ENCODE measurements around the gene ENPP4.
"Not testable (repeated sequence)": the region's sequence is repeated elsewhere in the genome, so short reads cannot be mapped to it uniquely, and the experiment has no call there.

Gene ENPP4
- total RNA-seq: 28.3 to 90.0 (median 60.6) reads per million in 17 experiments

- peak; percentile 95 to 99 (median 96) for DNase-seq
Observed at GRCh38 chr6:46129629-46130511, at the start of gene ENPP4. TSS of gene ENPP4 (plus strand) at chr6:46129989. CDS start at chr6:46139584, 9,595 bp downstream.

- DNase-seq: no peak
Observed at GRCh38 chr6:46080111-46080510, 49.7 kb upstream of the ENPP4 start.

DNA sequence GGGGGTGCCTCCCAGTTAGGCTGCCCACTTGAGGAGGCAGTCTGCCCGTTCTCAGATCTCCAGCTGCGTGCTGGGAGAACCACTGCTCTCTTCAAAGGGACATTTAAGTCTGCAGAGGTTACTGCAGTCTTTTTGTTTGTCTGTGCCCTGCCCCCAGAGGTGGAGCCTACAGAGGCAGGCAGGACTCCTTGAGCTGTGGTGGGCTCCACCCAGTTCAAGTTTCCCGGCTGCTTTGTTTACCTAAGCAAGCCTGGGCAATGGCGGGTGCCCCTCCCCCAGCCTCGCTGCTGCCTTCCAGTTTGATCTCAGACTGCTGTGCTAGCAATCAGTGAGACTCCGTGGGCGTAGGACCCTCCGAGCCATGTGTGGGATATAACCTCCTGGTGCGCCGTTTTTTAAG, 44.1 kb upstream of the ENPP4 start:
- DNase-seq: not testable (repeated sequence)

DNA sequence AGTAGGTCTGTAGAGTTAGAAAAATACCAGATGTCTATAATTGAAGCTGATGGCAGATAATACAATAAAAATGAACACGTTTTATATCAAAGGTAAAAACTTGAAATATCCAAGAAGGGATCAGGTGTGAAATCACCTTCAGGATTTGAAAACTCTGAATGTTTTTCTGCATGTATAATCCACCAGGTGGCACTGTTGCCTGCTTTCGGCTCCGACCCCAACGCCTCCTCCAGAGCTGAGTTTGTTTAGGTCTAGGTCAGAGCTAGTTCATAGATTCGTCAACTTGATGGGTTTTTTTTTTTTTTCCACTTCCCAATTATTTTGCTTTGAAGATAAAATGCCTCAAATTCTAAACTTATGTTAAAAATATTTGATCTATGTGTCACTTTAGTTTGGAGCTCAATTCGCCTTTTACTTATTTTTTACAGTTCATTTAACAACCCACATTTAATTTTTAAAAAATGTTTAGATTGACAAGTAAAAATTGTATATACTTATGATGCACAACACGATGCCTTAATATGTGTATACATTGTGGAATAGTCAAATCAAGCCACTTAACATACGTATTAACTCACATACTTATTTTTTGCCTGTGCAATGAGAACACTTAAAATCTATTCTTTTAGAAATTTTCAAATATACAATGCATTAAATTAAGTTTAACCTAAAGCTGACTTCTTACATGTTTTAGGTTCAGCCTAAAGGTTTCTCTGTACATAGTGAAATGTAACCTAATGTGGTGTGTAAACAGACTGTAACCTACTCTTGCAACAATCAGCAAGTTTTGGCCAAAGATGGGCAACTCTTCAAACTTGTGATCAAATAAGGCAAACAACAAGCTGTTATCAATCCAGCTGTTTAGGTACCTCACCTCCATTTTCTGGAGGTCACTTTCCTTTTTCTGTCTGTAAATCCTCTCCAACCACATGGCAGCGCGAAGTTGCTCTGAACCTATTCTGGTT, 39.4 kb upstream of the ENPP4 start:
- DNase-seq: peak; percentile 61 to 78 (median 70)

- DNase-seq: no peak
Observed at GRCh38 chr6:46091080-46091478, 38.7 kb upstream of the ENPP4 start.

DNA sequence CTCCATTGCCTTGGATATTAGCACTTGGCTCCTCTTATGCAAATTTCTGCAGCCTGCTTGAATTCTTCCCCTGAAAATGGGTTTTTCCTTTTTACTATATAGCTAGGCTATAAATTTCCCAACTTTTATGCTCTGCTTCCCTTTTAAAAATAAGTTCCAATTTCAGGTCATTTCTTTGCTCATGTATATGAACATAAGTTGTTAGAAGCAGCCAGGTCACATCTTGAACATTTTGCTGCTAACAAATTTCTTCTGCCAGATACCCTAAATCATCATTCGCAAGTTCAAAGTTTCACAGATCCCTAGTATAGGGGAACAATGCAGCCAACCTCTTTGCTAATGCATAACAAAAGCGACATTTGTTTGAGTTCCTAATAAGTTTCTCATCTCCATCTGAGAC, 34.5 kb upstream of the ENPP4 start:
- DNase-seq: no peak

GRCh38 chr6:46097366-46097765, 32.4 kb upstream of the ENPP4 start:
- no peak for DNase-seq

DNA sequence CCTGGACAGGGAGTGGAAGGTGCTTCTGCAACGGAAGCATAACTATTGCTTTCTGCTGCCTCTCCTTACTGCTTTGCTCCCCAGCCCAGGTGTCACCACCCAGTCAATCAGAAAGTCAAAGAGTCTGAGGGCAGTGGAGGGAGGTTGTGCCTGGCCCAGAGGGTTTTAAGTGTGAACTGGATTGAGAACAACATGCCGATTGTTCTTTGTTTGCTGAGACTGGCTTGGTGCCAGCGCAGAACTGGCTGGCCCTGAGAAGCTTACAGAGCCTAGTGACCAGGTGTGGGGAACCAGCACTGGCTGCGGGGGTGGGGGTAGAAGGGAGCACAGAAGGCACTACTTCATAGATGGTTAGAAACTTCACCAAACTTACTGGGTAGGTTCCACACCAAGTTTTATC, 31.1 kb upstream of the ENPP4 start:
- DNase-seq: no peak

- DNase-seq: no peak
Observed at GRCh38 chr6:46099952-46100351, 29.8 kb upstream of the ENPP4 start.

- no peak for DNase-seq
Observed at GRCh38 chr6:46102123-46102522, 27.7 kb upstream of the ENPP4 start.

DNA sequence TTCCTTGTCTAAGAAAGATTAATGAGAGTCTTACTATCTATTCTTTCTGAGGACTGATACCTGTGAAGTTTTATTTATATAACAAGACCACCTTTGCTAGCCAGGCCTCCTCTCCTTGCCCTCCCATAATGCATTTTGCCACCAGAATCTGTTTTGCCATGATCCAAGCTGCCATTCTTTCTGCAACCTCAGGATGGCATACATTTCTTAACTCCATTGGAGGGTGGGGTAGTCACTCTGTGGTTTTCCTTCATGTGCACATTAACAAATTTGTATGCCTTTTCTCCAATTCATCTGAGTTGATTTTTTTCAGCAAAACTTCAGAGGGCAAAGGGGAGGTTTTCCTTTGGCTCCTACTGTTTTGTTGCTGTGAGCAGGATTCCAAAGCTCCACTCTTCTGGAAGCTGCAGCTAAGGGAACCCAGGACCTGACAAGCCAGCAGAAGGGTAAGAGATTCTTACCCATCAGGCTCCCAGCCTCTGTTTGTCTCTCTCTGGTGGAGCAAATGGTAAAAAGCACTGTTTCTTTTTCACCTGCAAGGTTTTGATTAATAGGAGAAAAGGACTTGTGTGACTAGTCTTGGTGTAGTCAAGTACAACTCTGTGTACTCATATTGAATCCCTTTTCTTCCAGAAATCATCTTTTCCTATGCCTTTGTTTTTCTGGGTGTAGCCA, 26.2 kb upstream of the ENPP4 start:
- no peak for DNase-seq

GRCh38 chr6:46104209-46104608, 25.6 kb upstream of the ENPP4 start:
- no peak for DNase-seq

DNA sequence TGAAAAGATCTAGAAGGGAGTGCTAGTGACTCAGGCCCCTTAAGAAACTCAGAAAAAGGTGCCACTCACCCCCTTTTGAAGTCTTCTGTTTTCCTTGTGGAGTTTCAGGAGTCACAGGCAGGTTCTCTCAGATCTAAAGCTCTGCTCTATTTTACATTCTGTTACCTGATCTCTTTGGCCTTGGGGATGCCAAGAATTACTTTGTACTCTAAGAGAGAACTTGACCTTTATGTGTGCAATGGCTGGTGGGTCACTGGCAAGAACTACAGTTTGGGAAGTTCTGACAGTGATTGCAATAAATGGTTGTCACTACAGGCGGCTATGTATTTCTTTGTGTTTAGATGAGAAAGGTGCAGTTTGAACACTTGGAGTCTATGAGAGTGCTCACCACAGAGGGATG, 24.2 kb upstream of the ENPP4 start:
- no peak for DNase-seq

DNA sequence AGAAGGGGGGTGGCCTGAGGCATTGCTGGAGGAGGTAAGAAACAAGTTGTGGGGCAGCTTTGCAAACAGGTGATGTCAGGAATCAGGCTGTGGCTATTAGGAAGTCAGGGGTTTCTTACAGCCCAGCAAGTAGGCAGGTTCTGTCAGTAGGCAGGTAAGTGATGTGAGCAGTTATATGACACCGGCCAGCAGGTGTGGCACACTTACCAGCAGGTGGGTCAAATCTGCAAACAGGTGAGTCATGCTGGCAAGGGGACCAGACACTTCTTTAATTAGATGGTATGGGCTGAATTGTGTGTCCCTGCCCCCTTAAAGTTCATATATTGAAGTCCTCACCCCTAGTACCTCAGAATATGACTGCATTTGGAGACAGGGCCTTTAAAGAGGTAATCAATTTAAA, 16.4 kb upstream of the ENPP4 start:
- no peak for DNase-seq

- DNase-seq: no peak
Observed at GRCh38 chr6:46115634-46116033, 14.2 kb upstream of the ENPP4 start.

GRCh38 chr6:46116289-46116688, 13.5 kb upstream of the ENPP4 start:
- peak in 1 of 4 experiments; percentile 3 for DNase-seq

DNA sequence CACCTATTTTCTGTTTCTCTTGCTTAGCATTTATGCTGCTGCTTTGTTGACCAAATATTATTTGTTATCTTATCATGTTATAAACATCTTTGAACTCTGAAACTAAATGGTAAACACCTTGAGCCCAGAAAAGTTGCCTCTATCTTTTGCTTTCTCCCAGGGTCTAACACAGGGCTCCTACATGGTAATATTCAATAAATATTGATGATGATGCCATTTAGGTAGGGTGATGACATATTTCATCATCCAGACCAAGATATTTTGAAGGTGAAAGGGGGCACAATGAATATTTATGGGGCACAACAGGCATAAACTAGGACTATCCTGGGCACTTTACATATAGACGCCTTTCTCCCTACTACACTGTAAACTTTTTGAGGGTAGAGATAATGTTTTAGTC, 11.6 kb upstream of the ENPP4 start:
- no peak for DNase-seq

DNA sequence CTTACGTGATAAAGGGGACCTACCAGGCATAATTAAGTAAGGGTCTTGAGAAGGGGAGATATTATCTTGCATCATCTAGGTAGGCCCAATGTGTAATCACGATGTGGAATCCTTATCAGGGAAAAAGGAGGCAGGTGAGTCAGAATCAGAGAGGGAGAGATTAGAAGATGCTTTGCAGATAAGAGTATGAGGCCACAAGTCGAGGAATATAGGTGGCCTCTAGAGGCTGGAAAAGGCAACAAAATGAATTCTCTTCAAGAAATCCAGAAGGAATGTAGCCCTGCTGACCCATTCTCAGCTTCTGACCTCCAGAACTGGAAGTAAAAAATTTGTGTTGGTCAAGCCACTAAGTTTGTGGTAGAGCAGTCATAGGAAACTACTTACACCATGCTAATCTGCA, 11.0 kb upstream of the ENPP4 start:
- DNase-seq: no peak

DNA sequence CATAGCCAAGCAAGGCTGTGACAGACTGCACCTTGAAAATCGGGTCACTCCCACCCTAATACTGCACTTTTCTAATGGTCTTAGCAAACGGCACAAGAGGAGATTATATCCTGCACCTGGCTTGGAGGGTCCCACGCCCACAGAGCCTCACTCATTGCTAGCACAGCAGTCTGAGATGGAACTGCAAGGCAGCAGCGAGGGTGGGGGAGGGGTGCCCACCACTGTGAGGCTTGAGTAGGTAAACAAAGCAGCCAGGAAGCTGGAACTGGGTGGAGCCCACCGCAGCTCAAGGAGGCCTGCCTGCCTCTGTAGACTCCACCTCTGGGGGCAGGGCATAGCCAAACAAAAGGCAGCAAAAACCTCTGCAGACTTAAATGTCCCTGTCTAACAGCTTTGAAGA, 10.1 kb upstream of the ENPP4 start:
- not testable (repeated sequence) for DNase-seq

DNA sequence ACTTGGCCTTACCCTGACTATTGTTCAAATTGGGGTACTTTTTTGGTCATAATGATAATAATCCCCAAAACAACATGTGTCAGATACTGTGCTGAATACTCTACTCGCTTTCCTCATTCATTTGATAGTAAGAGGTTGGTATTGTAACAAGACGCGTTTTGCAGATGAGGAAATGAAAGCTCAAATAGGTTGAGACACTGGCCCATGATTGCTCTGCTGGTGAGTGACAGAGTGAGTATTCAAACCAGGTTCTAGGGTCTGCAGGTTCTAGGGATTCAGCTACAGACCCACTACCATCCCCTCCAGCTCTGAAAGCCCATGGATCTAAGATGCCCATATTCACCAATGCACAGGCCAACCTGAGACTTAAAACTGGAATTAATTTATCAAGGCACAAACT, 1.3 kb upstream of the ENPP4 start:
- peak in 2 of 4 experiments; percentile 14 to 25 for DNase-seq

GRCh38 chr6:46129291-46129628, 529 bp upstream of the ENPP4 start:
- DNase-seq: no peak

DNA sequence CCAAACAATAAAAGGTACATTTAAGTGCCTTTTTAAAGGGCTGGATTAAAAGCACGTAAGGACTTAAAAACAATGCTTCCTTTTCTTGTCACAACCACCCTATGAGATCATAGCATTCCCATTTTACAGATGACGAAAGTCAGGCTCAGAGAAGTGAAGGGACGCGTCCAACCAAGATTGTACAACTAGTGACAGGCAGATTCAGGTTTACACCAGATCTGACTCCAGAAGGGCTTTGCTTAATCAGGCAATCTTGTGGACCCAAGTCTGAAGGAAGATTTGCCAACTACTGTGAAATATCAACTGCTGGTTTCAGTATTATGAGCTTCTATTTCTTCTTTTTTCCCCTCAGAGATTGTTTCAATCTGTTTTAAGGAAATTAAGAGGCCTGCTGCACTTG, 877 bp downstream of the ENPP4 start:
- DNase-seq: peak; percentile 52 to 74 (median 62)

GRCh38 chr6:46131291-46131690, 1.5 kb downstream of the ENPP4 start:
- not testable (repeated sequence) for DNase-seq

Measured in suppressor macrophage (primary cell).